ENCODE results near the gene RBBP4. TPM values are rescaled to one million over a fixed set of nuclear protein-coding genes. Genes with fewer than 3 reads are reported as not detected.
A peak's percentile ranks its signal among the peaks of the same experiment; 100 is the strongest.

The RBBP4 gene
- total and polyA plus RNA-seq, 2 of the 13 experiments (the other 11 are each of a cell fraction or from before 2014, with no cell fraction given) = 64.4 to 166 TPM

- TF ChIP-seq ZNF274 (CRISPR knock-in tag; IDR thresholded peaks at IDR 0.05) (no peak), WIZ (CRISPR knock-in tag; IDR thresholded peaks at IDR 0.05) (peak; percentile 57), TGIF2 (CRISPR knock-in tag; IDR thresholded peaks at IDR 0.05) (peak; percentile 20; the same call in 1 of the 2 replicates), USF2 (IDR thresholded peaks at IDR 0.05; ENCODE audit: low read depth, low read length) (no peak), USF2 (CRISPR knock-in tag; IDR thresholded peaks at IDR 0.05; ENCODE audit: borderline replicate concordance) (0 out of 2 replicates have a peak, but pooled peaks have one; percentile 25), ZFP36L2 (CRISPR knock-in tag; IDR thresholded peaks at IDR 0.05) (no peak), ELF4 (CRISPR knock-in tag; IDR thresholded peaks at IDR 0.05; ENCODE audit: borderline replicate concordance) (peak; percentile 77; the same call in 1 of the 2 replicates), HOXA3 (CRISPR knock-in tag; IDR thresholded peaks at IDR 0.05) (peak; percentile 35), KDM6A (CRISPR knock-in tag; IDR thresholded peaks at IDR 0.05; ENCODE audit: low read depth) (no peak), DZIP1 (CRISPR knock-in tag; IDR thresholded peaks at IDR 0.05) (peak; percentile 65; the same call in 1 of the 2 replicates), ZNF576 (CRISPR knock-in tag; IDR thresholded peaks at IDR 0.05) (0 out of 2 replicates have a peak, but pooled peaks have one; percentile 49), ZNF691 (CRISPR knock-in tag; IDR thresholded peaks at IDR 0.05; ENCODE audit: borderline replicate concordance, low read depth) (peak; percentile 21; the same call in 1 of the 2 replicates), GTF3A (CRISPR knock-in tag; conservative IDR thresholded peaks at IDR 0.05) (no peak), ARNT (IDR thresholded peaks at IDR 0.05) (no peak)
- TF ChIP-seq, protein P1, sequence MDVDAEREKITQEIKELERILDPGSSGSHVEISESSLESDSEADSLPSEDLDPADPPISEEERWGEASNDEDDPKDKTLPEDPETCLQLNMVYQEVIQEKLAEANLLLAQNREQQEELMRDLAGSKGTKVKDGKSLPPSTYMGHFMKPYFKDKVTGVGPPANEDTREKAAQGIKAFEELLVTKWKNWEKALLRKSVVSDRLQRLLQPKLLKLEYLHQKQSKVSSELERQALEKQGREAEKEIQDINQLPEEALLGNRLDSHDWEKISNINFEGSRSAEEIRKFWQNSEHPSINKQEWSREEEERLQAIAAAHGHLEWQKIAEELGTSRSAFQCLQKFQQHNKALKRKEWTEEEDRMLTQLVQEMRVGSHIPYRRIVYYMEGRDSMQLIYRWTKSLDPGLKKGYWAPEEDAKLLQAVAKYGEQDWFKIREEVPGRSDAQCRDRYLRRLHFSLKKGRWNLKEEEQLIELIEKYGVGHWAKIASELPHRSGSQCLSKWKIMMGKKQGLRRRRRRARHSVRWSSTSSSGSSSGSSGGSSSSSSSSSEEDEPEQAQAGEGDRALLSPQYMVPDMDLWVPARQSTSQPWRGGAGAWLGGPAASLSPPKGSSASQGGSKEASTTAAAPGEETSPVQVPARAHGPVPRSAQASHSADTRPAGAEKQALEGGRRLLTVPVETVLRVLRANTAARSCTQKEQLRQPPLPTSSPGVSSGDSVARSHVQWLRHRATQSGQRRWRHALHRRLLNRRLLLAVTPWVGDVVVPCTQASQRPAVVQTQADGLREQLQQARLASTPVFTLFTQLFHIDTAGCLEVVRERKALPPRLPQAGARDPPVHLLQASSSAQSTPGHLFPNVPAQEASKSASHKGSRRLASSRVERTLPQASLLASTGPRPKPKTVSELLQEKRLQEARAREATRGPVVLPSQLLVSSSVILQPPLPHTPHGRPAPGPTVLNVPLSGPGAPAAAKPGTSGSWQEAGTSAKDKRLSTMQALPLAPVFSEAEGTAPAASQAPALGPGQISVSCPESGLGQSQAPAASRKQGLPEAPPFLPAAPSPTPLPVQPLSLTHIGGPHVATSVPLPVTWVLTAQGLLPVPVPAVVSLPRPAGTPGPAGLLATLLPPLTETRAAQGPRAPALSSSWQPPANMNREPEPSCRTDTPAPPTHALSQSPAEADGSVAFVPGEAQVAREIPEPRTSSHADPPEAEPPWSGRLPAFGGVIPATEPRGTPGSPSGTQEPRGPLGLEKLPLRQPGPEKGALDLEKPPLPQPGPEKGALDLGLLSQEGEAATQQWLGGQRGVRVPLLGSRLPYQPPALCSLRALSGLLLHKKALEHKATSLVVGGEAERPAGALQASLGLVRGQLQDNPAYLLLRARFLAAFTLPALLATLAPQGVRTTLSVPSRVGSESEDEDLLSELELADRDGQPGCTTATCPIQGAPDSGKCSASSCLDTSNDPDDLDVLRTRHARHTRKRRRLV (CRISPR knock-in tag; IDR thresholded peaks at IDR 0.05) = peak; percentile 75; the same call in 1 of the 2 replicates
- TF ChIP-seq, protein P2, sequence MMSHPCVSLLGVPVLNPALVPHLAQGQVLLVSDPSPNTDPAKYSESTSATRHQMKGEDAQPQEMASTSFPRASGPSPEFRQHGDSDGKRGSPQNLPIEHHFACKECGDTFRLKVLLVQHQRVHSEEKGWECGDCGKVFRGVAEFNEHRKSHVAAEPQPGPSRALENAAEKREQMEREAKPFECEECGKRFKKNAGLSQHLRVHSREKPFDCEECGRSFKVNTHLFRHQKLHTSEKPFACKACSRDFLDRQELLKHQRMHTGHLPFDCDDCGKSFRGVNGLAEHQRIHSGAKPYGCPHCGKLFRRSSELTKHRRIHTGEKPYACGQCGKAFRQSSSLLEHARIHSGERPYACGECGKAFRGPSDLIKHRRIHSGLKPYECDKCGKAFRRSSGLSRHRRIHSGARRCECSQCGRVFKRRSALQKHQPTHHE (CRISPR knock-in tag; IDR thresholded peaks at IDR 0.05; ENCODE audit: borderline replicate concordance) = peak; percentile 50; the same call in 1 of the 2 replicates
Observed at GRCh38 chr1:32695098-32695904, 44.3 kb downstream of the RBBP4 start (continued).
